OCI-LY3 (cell line): ENCODE results near the gene NTN4.

Experiments used
- EZH2phosphoT487 ChIP-seq: fragments of 200-600 bp; shearing (Covaris generic); IDR thresholded peaks from 2 replicates; pipeline ENCODE4 v1.6.1; 2018; ENCODE audit warnings: antibody characterized with exemption, mixed run types, low read depth
- TF ChIP-seq, protein P1 (sequence below): fragments of 200-600, 300-600 bp; sonication (generic); IDR thresholded peaks from 2 replicates; pipeline ENCODE4 v1.5.1; 2014; ENCODE audit warnings: antibody characterized with exemption, low read length, low read depth

DNA sequence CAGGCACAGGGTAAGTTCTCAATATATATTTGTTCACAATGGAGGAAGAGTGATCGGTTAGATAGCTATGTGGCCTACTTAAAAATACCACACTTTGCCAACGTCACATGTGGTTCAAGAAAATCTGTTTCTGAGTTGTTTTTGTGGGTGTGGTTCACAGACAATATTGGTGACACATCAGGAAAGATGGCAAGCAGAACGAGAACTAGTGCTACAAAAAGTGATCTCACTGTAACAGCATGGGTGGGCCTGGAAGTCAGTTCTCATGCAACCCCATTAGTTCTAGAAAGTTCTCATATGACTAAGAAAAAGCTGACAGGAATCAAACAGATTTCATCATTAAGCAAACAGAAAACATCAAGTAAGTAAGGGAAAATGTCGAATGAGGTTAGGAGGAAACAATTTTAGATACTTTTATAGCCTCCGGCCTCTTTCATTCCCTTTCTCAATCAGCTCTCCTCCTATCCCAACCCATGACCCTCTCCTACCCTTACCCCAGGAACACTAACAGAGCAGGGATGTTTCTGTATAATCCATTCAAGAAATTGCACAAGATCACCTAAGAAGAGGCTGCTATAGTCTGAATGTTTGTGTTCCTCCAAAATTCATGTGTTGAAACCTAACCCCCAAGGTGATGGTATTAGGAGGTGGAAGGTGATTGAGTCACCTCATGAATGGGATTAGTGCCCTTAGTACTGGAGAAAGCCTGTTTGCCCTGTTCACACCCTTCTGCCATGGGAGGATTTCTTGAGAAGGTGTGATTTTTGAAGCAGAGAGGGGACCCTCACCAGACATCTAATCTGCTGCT is 15.5 kb upstream of the NTN4 start:
- TF ChIP-seq, protein P1, sequence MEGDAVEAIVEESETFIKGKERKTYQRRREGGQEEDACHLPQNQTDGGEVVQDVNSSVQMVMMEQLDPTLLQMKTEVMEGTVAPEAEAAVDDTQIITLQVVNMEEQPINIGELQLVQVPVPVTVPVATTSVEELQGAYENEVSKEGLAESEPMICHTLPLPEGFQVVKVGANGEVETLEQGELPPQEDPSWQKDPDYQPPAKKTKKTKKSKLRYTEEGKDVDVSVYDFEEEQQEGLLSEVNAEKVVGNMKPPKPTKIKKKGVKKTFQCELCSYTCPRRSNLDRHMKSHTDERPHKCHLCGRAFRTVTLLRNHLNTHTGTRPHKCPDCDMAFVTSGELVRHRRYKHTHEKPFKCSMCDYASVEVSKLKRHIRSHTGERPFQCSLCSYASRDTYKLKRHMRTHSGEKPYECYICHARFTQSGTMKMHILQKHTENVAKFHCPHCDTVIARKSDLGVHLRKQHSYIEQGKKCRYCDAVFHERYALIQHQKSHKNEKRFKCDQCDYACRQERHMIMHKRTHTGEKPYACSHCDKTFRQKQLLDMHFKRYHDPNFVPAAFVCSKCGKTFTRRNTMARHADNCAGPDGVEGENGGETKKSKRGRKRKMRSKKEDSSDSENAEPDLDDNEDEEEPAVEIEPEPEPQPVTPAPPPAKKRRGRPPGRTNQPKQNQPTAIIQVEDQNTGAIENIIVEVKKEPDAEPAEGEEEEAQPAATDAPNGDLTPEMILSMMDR, result no peak
- no peak for TF ChIP-seq EZH2phosphoT487
